HEK293T (cell line): ENCODE data around the gene SCUBE1.

Source experiments
- ARNT ChIP-seq: fragments of 450-650 bp; IDR thresholded peaks from 2 replicates; pipeline ENCODE4 v1.6.1; 2017; ENCODE audit warnings: mild to moderate bottlenecking
- FOXM1 ChIP-seq: fragments of 450-650 bp; IDR thresholded peaks from 2 replicates; pipeline ENCODE4 v1.6.1; 2017; ENCODE audit warnings: mild to moderate bottlenecking, borderline replicate concordance

- TF ChIP-seq ARNT (no peak), FOXM1 (no peak)
Observed at GRCh38 chr22:43222987-43223386, 120.2 kb downstream of the SCUBE1 start.
